Measurements from ENCODE around the gene TAF4. TPM values are rescaled to one million over a fixed set of nuclear protein-coding genes. Genes with fewer than 3 reads are reported as not detected.

TAF4 gene
- total RNA-seq, 1 donor from 2014 or later, result 11.5 TPM

- no peak for DNase-seq (ENCODE audit: low spot score)
- Mint-ChIP-seq H3K27ac (ENCODE audit: unreplicated experiment) (peak overlapping the region; percentile 92), H3K27me3 (ENCODE audit: low read depth) (no peaks in the 10 kb centered on the region), H3K9me3 (ENCODE audit: low read depth) (peaks cover 2% of the 10 kb centered on the region), H3K4me3 (ENCODE audit: unreplicated experiment) (peak overlapping the region; percentile 82), H3K4me1 (ENCODE audit: low read depth) (peaks cover 28% of the 10 kb centered on the region), H3K36me3 (ENCODE audit: low read depth) (no peaks in the 10 kb centered on the region)
- TF ChIP-seq, protein P1, sequence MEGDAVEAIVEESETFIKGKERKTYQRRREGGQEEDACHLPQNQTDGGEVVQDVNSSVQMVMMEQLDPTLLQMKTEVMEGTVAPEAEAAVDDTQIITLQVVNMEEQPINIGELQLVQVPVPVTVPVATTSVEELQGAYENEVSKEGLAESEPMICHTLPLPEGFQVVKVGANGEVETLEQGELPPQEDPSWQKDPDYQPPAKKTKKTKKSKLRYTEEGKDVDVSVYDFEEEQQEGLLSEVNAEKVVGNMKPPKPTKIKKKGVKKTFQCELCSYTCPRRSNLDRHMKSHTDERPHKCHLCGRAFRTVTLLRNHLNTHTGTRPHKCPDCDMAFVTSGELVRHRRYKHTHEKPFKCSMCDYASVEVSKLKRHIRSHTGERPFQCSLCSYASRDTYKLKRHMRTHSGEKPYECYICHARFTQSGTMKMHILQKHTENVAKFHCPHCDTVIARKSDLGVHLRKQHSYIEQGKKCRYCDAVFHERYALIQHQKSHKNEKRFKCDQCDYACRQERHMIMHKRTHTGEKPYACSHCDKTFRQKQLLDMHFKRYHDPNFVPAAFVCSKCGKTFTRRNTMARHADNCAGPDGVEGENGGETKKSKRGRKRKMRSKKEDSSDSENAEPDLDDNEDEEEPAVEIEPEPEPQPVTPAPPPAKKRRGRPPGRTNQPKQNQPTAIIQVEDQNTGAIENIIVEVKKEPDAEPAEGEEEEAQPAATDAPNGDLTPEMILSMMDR (IDR thresholded peaks at IDR 0.05), result no peak
Measured at GRCh38 chr20:62066983-62067433, 1.3 kb upstream of the TAF4 start.

GRCh38 chr20:62066339-62066982 lies 780 bp upstream of the TAF4 start:
- H3K27me3 Mint-ChIP-seq (ENCODE audit: low read depth), result no peaks in the 10 kb centered on the region
- peaks cover 28% of the 10 kb centered on the region for H3K4me1 Mint-ChIP-seq (ENCODE audit: low read depth)
- peak overlapping the region; percentile 92 for H3K27ac Mint-ChIP-seq (ENCODE audit: unreplicated experiment)
- H3K4me3 Mint-ChIP-seq (ENCODE audit: unreplicated experiment), result peak overlapping the region; percentile 82
- peak; percentile 77 for DNase-seq (ENCODE audit: low spot score)
- TF ChIP-seq, protein P1 (IDR thresholded peaks at IDR 0.05), result peak; percentile 43
- H3K9me3 Mint-ChIP-seq (ENCODE audit: low read depth), result no peaks in the 10 kb centered on the region
- H3K36me3 Mint-ChIP-seq (ENCODE audit: low read depth), result no peaks in the 10 kb centered on the region

GRCh38 chr20:62064770-62065673 lies 659 bp downstream of the TAF4 start:
- Mint-ChIP-seq H3K27me3 (ENCODE audit: low read depth) (no peaks in the 10 kb centered on the region), H3K4me1 (ENCODE audit: low read depth) (peaks cover 28% of the 10 kb centered on the region)
- peak; percentile 46 for DNase-seq (ENCODE audit: low spot score)

DNA sequence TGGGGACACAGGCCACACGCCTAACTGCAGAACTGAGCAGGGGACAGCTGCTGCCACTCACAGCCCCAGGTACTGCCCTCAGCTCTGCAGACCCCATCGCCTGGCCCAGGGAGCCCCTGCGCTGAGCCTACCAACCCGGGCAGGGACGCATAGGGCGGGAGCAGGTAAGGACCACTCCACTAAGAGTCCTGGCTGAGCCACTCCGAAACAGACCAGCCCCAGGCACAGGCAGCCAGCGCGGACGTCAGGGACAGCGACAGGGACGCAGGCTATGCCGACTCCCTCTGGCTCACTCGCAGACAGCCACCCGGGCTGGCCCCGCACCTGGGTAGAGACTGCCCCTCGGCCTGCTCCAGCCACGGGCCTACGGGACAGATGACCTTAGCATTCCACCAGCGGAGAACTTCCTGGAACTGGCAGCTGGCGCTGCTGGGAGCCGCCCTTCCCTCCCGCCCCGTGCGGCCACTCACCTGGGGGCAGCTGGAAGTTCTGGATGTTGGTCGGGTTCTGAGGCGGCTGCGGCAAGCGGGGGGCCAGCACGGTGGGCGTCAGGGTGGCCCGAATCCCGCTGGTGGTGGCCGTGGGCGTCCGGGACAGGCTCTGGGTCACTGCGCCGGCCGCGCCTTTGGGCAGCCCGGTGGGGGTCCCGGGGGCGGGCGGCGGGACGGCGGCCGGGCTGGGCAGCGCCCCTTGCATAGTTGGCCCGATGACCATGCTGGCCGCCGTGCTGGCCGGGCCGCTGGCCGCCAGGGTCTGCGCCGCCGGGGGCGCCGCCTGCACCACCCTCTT lies 1.5 kb downstream of the TAF4 start:
- Mint-ChIP-seq H3K4me1 (ENCODE audit: low read depth) (peaks cover 28% of the 10 kb centered on the region), H3K4me3 (ENCODE audit: unreplicated experiment) (peak overlapping the region; percentile 68), H3K9me3 (ENCODE audit: low read depth) (no peaks in the 10 kb centered on the region), H3K36me3 (ENCODE audit: low read depth) (no peaks in the 10 kb centered on the region), H3K27ac (ENCODE audit: unreplicated experiment) (peak overlapping the region; percentile 12), H3K27me3 (ENCODE audit: low read depth) (no peaks in the 10 kb centered on the region)
- peak; percentile 93 for DNase-seq (ENCODE audit: low spot score)
- TF ChIP-seq, protein P1 (IDR thresholded peaks at IDR 0.05), result no peak

More at GRCh38 chr20:62064770-62065673, 659 bp downstream of the TAF4 start:
- Mint-ChIP-seq H3K4me3 (ENCODE audit: unreplicated experiment) (peak overlapping the region; percentile 68), H3K9me3 (ENCODE audit: low read depth) (no peaks in the 10 kb centered on the region), H3K36me3 (ENCODE audit: low read depth) (no peaks in the 10 kb centered on the region), H3K27ac (ENCODE audit: unreplicated experiment) (no peak overlapping the region)
- TF ChIP-seq, protein P1 (IDR thresholded peaks at IDR 0.05), result no peak

Data from chondrocyte (in vitro differentiated cells).